ENCODE data around the gene CT83.

The CT83 gene, protein sequence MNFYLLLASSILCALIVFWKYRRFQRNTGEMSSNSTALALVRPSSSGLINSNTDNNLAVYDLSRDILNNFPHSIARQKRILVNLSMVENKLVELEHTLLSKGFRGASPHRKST

DNA sequence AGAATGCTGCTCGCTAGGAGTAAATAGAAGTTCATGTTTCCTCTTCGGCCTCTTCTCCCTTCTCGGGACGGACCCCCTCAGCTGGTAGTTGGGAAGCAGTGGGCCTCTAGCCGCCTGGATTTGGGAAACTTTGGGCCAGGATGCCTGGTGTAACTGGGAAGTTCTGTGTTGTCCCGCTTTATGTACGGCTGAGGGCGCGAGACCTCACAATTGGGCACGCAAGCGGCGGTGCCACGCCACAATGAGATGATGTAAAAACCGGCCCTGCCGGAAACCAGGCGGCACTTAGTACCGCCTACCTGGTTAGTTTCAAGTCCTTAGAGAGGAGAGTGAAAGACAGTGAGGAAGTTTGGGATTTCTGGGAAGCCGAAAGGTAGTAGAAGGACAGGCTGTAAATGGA, at the start of gene CT83:
Gene CT83 (minus strand): TSS at position 155 of the 400 bp plus-strand sequence. CDS start 120 bp downstream, at position 35.
- DNase-seq, result no peak

DNA sequence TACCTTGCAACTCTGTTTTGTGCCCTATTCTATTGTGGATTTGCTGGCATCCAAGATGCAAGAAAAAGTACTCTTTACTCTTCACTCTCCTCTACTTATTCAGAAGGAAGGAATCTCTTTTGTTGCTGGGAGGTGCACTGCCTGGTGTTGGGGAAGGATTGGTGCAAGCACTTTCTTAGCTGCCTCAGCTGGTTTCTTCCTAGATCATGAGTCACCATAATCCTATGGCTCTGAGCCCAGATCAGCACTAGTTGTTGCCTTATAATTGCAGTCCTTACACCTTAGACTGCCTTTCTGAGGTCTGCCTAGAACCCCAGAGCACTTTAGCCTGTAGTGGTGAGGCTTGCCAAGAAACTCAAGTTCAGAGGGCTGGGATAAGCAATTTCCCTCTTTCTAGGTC, 37.0 kb upstream of the CT83 start:
- DNase-seq, result no peak

DNA sequence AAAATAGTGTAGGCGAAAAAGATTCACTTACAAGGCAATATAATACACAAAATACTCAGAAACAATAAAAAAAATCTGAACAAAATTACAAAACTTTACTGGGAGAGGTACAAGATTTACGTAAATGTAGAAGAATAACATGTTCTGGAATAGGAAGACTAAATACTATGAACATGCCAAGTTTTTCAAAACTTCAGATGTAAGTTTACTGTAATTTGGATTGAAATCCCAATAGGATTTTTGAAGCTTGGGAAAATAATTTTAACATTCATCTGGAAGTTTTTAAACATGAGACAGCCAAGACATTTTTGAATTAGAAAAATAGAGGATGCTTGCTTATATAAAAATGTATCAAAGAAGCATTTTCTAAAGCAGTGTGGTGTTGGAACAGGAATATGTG, 30.5 kb upstream of the CT83 start:
- DNase-seq, result no peak

DNA sequence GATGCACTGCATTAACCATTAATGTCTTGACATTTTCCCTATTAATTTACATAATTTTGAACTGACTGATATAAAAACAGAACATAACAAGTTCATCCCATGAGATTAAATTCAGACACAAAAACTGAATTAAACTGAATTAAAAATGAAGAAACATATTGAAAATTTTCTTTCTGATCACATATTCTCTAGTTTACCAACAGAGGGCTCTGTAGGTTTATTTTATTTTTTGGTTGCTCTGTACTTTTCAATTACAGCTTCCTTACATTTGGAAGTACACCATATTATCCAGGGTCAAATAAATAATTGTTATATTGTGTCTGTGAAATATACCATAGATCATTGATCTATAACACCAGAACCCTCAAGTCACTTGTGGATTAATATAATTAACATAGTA, 27.3 kb upstream of the CT83 start:
- DNase-seq, result no peak

DNA sequence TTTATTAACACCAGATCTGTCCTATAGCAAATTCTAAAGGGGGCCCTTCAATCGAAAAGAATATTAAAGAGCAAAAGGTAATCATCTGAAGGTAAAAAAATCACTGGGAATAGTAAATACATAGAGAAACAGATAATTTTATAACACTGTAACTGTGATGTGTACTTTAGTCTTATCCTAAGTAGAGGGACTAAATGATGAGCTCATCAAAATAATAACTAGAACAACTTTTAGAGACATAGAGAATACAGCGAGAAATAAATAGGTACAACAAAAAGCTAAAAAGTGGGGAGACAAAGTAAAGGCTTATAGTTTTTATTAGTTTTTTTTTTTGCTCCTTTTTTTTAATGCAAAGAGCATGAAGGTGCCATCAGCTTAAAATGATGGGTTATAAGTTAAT, 17.3 kb upstream of the CT83 start:
- no peak for DNase-seq

DNA sequence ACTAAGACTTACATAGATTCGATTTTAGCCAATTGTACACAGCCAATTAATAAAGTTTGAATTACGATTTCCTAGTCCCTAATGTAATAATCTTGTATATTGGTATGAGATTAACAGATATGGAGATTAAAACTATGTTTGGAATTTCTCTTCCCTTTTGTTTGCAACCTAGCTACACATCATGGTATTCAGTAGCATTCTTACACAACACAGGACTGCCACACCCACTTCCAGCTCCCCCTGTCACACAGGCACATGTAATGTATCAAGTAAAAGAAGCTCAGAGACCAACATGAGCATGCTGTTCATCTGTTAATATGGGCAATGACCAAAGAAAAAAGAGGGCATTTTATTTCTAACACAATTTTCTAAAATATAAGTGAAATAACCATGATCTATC, 13.6 kb downstream of the CT83 start:
- DNase-seq, result no peak

DNA sequence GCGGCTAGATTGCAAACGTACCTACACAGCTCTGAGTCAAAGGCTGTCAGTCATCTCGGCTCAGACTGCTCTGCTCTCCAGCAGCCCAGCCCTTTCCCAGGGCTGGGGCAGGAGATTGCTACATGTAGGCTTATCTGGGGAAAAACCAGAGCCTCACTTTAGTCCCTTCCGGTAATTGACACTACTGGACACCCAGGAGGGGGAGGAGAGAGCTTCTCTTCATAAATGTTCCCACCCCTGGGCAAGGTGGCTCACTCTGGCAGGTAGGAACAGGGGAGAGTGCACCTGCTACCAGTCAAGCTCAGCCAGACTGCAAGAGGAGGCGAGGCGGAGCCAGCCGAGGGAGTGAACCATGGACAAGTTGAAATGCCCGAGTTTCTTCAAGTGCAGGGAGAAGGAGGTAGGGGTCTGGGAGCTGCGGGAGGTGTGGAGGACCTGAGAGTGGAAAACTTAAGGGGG, 26.4 kb downstream of the CT83 start, which contains the start of gene SLC6A14:
Gene SLC6A14 (plus strand): TSS at position 249 of the 459 bp plus-strand sequence. CDS start 104 bp downstream, at position 353.
- no peak for DNase-seq

DNA sequence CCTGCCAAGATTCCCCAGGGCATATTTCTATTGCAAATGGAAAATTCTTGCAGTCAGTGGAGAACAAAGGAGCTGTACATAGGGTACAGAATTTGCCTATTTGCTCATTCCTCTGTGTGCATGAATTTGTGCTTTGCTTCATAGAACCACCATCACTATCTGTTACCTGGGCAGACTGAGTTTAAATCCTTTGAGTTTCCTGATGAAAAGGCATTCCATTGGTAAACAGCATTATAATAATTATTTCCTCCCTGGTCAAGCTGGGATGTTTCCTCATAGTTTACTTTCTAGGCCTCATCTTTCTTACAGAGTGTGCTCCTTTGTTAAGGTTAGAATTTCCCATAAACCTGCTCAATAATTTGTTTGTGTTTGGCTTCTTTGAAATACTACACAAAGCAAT, 27.2 kb downstream of the CT83 start:
- no peak for DNase-seq

DNA sequence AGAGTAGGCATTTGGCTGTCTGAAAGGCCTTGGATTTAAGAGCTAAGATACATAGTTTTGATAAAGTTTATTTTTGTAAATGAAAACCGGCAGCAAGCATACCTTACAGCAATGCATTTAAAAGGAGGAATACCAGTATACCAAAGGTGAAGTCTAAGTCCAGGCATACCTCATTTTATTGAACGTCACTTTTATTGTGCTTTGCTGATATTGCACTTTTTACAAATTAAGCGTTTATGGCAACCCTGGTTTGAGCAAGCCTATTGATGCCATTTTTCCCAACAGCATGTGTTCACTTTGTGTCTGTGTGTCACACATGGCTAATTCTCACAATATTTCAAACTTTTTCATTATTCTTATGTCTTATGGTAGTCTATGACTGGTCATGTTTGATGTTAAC, 34.8 kb downstream of the CT83 start:
- no peak for DNase-seq

DNA sequence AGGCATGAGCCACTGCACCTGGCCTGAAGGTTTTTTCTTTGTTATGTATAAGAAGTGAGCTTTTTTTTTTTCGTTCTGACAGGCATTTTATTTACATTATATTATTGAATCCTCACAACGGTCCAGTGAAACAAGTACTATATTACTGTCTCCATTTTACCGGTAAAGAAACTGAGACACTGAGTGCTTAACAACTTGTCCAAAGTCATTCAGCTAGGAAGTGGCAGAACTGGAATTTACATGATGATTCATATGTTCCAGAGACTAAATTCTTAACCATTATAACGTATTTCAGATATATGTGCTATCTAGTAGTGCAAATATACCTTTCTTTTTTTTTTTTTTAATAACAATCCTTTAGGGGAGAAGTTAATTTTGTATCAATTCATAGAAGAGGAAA, 44.8 kb downstream of the CT83 start:
- DNase-seq, result no peak

DNA sequence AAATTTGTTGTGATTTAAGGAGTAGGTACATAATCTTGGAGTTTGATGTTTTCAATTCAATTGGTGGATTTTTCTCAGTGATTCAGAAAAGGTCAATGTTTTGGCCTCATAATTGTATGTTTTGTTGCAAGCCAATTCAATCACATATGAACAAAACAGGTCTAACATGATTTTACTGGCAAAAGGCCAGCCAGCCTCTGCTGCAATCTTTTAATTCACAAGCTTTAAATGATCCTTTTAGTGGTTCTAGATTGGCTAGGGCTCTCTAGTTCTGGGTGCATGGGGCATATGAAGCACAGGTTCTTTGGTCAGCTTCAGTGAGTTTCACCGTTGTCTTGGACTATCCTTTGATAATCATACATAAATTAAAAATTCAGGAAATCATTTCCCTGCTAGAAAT, 45.6 kb downstream of the CT83 start:
- DNase-seq, result no peak

DNA sequence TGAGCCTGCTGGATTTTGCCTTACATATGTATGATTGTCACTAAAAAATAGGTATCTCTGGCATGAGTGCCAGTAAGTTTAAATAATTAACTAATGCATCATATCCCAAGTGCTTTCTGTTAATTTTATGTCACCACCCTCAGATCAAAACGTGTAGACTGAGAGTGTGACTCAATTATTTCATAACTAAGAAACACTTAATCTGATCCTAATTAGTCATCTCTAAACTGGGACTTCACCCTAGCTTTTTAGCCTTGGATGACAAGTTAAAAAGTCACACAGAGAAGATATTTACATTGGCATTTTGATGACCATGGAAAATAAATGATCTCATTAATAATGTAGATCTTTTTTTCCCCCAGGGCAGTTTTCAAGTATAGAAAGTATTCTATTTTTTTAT, 49.5 kb downstream of the CT83 start:
- no peak for DNase-seq
